Measurements from ENCODE around the gene NPAT.

NPAT gene

GRCh38 chr11:108223348-108224149 lies 1.1 kb upstream of the NPAT start:
- H2BK12ac ChIP-seq (ENCODE audit: low read length) = no peak overlapping the region
- no peaks in the 10 kb centered on the region for H3K79me1 ChIP-seq (ENCODE audit: low read depth, low read length)
- no peaks in the 10 kb centered on the region for H3K27me3 ChIP-seq (ENCODE audit: control insufficient read depth in 3 of 3, insufficient read depth in 3 of 3, low read depth in 1 of 3, low read length in 3 of 3)
- peak overlapping the region; percentile 92 for H3K4me2 ChIP-seq (ENCODE audit: insufficient read depth, low read length, poor library complexity, severe bottlenecking)
- H2BK5ac ChIP-seq (ENCODE audit: low read length) = peak overlapping the region; percentile 63
- peak overlapping the region; percentile 69 to 96 for H3K4me3 ChIP-seq (ENCODE audit: low read length in 2 of 2)
- no peak overlapping the region for H3K18ac ChIP-seq (ENCODE audit: low read length)
- H2BK120ac ChIP-seq (ENCODE audit: low read depth, low read length) = no peak overlapping the region
- no CpG with 5 or more reads among the region's 20 CpGs for WGBS, 2 donors (ENCODE audit: extremely low coverage in 2 of 2, insufficient read length in 2 of 2, insufficient replicate concordance in 1 of 2)
- no peak overlapping the region for H4K8ac ChIP-seq (ENCODE audit: low read depth, low read length)
- no peak overlapping the region for H3K14ac ChIP-seq (ENCODE audit: low read length)
- H3K36me3 ChIP-seq (replicated peaks in 1 of 2; ENCODE audit: control insufficient read depth in 2 of 2, insufficient read depth in 2 of 2, low read length in 2 of 2) = peaks cover under 1 to 41% of the 10 kb centered on the region in 2 donors
- H3K9ac ChIP-seq (ENCODE audit: low read depth, low read length, poor library complexity) = peak overlapping the region; percentile 96
- no peak for DNase-seq (ENCODE audit: low spot score)
- H3K4me1 ChIP-seq (ENCODE audit: control insufficient read depth in 2 of 2, insufficient read depth in 1 of 2, low read depth in 1 of 2, low read length in 2 of 2) = peaks cover 7 to 22% of the 10 kb centered on the region in 2 donors
- no peak overlapping the region for H4K91ac ChIP-seq (ENCODE audit: low read depth, low read length, poor library complexity)
- H3K9me3 ChIP-seq (replicated peaks in 1 of 2; ENCODE audit: control insufficient read depth in 2 of 2, insufficient read depth in 1 of 2, low read depth in 1 of 2, low read length in 2 of 2) = no peaks in the 10 kb centered on the region
- H2AK5ac ChIP-seq (ENCODE audit: low read depth, low read length) = no peak overlapping the region
- H3K27ac ChIP-seq (replicated peaks; ENCODE audit: low read length) = peak overlapping the region; percentile 99
- H3K4ac ChIP-seq (ENCODE audit: low read length) = no peak overlapping the region
- no peak overlapping the region for H2BK15ac ChIP-seq (ENCODE audit: low read length)
- H2AFZ ChIP-seq (ENCODE audit: low read length) = peak overlapping the region; percentile 88
- H3K23ac ChIP-seq (ENCODE audit: low read depth, low read length, poor library complexity) = no peak overlapping the region

GRCh38 chr11:108221911-108222573 lies 396 bp downstream of the NPAT start:
- no peak overlapping the region for H2BK120ac ChIP-seq (ENCODE audit: low read depth, low read length)
- no peaks in the 10 kb centered on the region for H3K79me1 ChIP-seq (ENCODE audit: low read depth, low read length)
- H3K9ac ChIP-seq (ENCODE audit: low read depth, low read length, poor library complexity) = peak overlapping the region; percentile 94
- peak overlapping the region; percentile 62 for H3K4me2 ChIP-seq (ENCODE audit: insufficient read depth, low read length, poor library complexity, severe bottlenecking)
- H4K91ac ChIP-seq (ENCODE audit: low read depth, low read length, poor library complexity) = no peak overlapping the region
- H4K8ac ChIP-seq (ENCODE audit: low read depth, low read length) = no peak overlapping the region
- no peak for DNase-seq (ENCODE audit: low spot score)
- no peak overlapping the region for H2BK12ac ChIP-seq (ENCODE audit: low read length)
- peak overlapping the region; percentile 61 for H3K14ac ChIP-seq (ENCODE audit: low read length)
- H3K36me3 ChIP-seq (replicated peaks in 1 of 2; ENCODE audit: control insufficient read depth in 2 of 2, insufficient read depth in 2 of 2, low read length in 2 of 2) = peaks cover 0 to 41% of the 10 kb centered on the region in 2 donors
- peak overlapping the region; percentile 90 for H3K27ac ChIP-seq (replicated peaks; ENCODE audit: low read length)
- H3K18ac ChIP-seq (ENCODE audit: low read length) = peak overlapping the region; percentile 93
- peak overlapping the region; percentile 72 for H2AFZ ChIP-seq (ENCODE audit: low read length)
- H3K4me1 ChIP-seq (ENCODE audit: control insufficient read depth in 2 of 2, insufficient read depth in 1 of 2, low read depth in 1 of 2, low read length in 2 of 2) = peaks cover 7 to 22% of the 10 kb centered on the region in 2 donors
- peak overlapping the region; percentile 94 for H3K23ac ChIP-seq (ENCODE audit: low read depth, low read length, poor library complexity)
- no CpG with 5 or more reads among the region's 29 CpGs for WGBS, 2 donors (ENCODE audit: extremely low coverage in 2 of 2, insufficient read length in 2 of 2, insufficient replicate concordance in 1 of 2)
- peak overlapping the region; percentile 56 for H2BK5ac ChIP-seq (ENCODE audit: low read length)
- H2AK5ac ChIP-seq (ENCODE audit: low read depth, low read length) = no peak overlapping the region
- H3K9me3 ChIP-seq (replicated peaks in 1 of 2; ENCODE audit: control insufficient read depth in 2 of 2, insufficient read depth in 1 of 2, low read depth in 1 of 2, low read length in 2 of 2) = no peaks in the 10 kb centered on the region
- H2BK15ac ChIP-seq (ENCODE audit: low read length) = no peak overlapping the region
- no peaks in the 10 kb centered on the region for H3K27me3 ChIP-seq (ENCODE audit: control insufficient read depth in 3 of 3, insufficient read depth in 3 of 3, low read depth in 1 of 3, low read length in 3 of 3)
- H3K4ac ChIP-seq (ENCODE audit: low read length) = no peak overlapping the region
- peak overlapping the region; percentile 66 to 95 for H3K4me3 ChIP-seq (ENCODE audit: low read length in 2 of 2)

GRCh38 chr11:108221371-108221770 lies 1.1 kb downstream of the NPAT start:
- H3K9me3 ChIP-seq (replicated peaks in 1 of 2; ENCODE audit: control insufficient read depth in 2 of 2, insufficient read depth in 1 of 2, low read depth in 1 of 2, low read length in 2 of 2) = no peaks in the 10 kb centered on the region
- H3K4me2 ChIP-seq (ENCODE audit: insufficient read depth, low read length, poor library complexity, severe bottlenecking) = peak overlapping the region; percentile 62
- no peak overlapping the region for H3K14ac ChIP-seq (ENCODE audit: low read length)
- H3K36me3 ChIP-seq (replicated peaks in 1 of 2; ENCODE audit: control insufficient read depth in 2 of 2, insufficient read depth in 2 of 2, low read length in 2 of 2) = peaks cover 0 to 45% of the 10 kb centered on the region in 2 donors
- H4K91ac ChIP-seq (ENCODE audit: low read depth, low read length, poor library complexity) = no peak overlapping the region
- H3K4me3 ChIP-seq (ENCODE audit: low read length in 2 of 2) = peak overlapping the region; percentile 66 to 95
- H2BK5ac ChIP-seq (ENCODE audit: low read length) = no peak overlapping the region
- no peak overlapping the region for H3K4ac ChIP-seq (ENCODE audit: low read length)
- no peaks in the 10 kb centered on the region for H3K79me1 ChIP-seq (ENCODE audit: low read depth, low read length)
- H2BK15ac ChIP-seq (ENCODE audit: low read length) = no peak overlapping the region
- no peak overlapping the region for H3K9ac ChIP-seq (ENCODE audit: low read depth, low read length, poor library complexity)
- no peak overlapping the region for H2AK5ac ChIP-seq (ENCODE audit: low read depth, low read length)
- peak overlapping the region; percentile 72 for H2AFZ ChIP-seq (ENCODE audit: low read length)
- no peak overlapping the region for H2BK120ac ChIP-seq (ENCODE audit: low read depth, low read length)
- no peak overlapping the region for H2BK12ac ChIP-seq (ENCODE audit: low read length)
- no peak overlapping the region for H4K8ac ChIP-seq (ENCODE audit: low read depth, low read length)
- no peak overlapping the region for H3K18ac ChIP-seq (ENCODE audit: low read length)
- H3K27ac ChIP-seq (replicated peaks; ENCODE audit: low read length) = no peak overlapping the region
- H3K4me1 ChIP-seq (ENCODE audit: control insufficient read depth in 2 of 2, insufficient read depth in 1 of 2, low read depth in 1 of 2, low read length in 2 of 2) = peaks cover 7 to 22% of the 10 kb centered on the region in 2 donors
- WGBS, 2 donors (ENCODE audit: extremely low coverage in 2 of 2, insufficient read length in 2 of 2, insufficient replicate concordance in 1 of 2) = no CpG with 5 or more reads among the region's 12 CpGs
- no peak for DNase-seq (ENCODE audit: low spot score)
- no peaks in the 10 kb centered on the region for H3K27me3 ChIP-seq (ENCODE audit: control insufficient read depth in 3 of 3, insufficient read depth in 3 of 3, low read depth in 1 of 3, low read length in 3 of 3)
- no peak overlapping the region for H3K23ac ChIP-seq (ENCODE audit: low read depth, low read length, poor library complexity)

- Histone ChIP-seq H2BK120ac (ENCODE audit: low read depth, low read length) (no peak overlapping the region), H3K9ac (ENCODE audit: low read depth, low read length, poor library complexity) (no peak overlapping the region), H3K18ac (ENCODE audit: low read length) (no peak overlapping the region), H3K79me1 (ENCODE audit: low read depth, low read length) (no peaks in the 10 kb centered on the region), H4K91ac (ENCODE audit: low read depth, low read length, poor library complexity) (no peak overlapping the region), H3K23ac (ENCODE audit: low read depth, low read length, poor library complexity) (no peak overlapping the region), H2BK12ac (ENCODE audit: low read length) (no peak overlapping the region), H3K36me3 (replicated peaks in 1 of 2; ENCODE audit: control insufficient read depth in 2 of 2, insufficient read depth in 2 of 2, low read length in 2 of 2) (peaks cover 0 to 41% of the 10 kb centered on the region in 2 donors), H3K9me3 (replicated peaks in 1 of 2; ENCODE audit: control insufficient read depth in 2 of 2, insufficient read depth in 1 of 2, low read depth in 1 of 2, low read length in 2 of 2) (no peaks in the 10 kb centered on the region), H3K27ac (replicated peaks; ENCODE audit: low read length) (no peak overlapping the region), H3K4ac (ENCODE audit: low read length) (no peak overlapping the region), H3K4me2 (ENCODE audit: insufficient read depth, low read length, poor library complexity, severe bottlenecking) (peak overlapping the region; percentile 22), H3K27me3 (ENCODE audit: control insufficient read depth in 3 of 3, insufficient read depth in 3 of 3, low read depth in 1 of 3, low read length in 3 of 3) (no peaks in the 10 kb centered on the region), H2BK15ac (ENCODE audit: low read length) (no peak overlapping the region), H2BK5ac (ENCODE audit: low read length) (no peak overlapping the region), H3K4me3 (ENCODE audit: low read length in 2 of 2) (peak overlapping the region in 1 of 2 donors; percentile 66), H2AFZ (ENCODE audit: low read length) (no peak overlapping the region), H2AK5ac (ENCODE audit: low read depth, low read length) (no peak overlapping the region), H3K4me1 (ENCODE audit: control insufficient read depth in 2 of 2, insufficient read depth in 1 of 2, low read depth in 1 of 2, low read length in 2 of 2) (peaks cover 7 to 22% of the 10 kb centered on the region in 2 donors), H3K14ac (ENCODE audit: low read length) (no peak overlapping the region), H4K8ac (ENCODE audit: low read depth, low read length) (no peak overlapping the region)
- no CpG with 5 or more reads among the region's 5 CpGs for WGBS, 2 donors (ENCODE audit: extremely low coverage in 2 of 2, insufficient read length in 2 of 2, insufficient replicate concordance in 1 of 2)
- no peak for DNase-seq (ENCODE audit: low spot score)
Measured at GRCh38 chr11:108220721-108221336, 1.6 kb downstream of the NPAT start.

All from neuronal stem cell (in vitro differentiated cells).